ENCODE measurements around the gene YIF1A.

The YIF1A gene

DNA sequence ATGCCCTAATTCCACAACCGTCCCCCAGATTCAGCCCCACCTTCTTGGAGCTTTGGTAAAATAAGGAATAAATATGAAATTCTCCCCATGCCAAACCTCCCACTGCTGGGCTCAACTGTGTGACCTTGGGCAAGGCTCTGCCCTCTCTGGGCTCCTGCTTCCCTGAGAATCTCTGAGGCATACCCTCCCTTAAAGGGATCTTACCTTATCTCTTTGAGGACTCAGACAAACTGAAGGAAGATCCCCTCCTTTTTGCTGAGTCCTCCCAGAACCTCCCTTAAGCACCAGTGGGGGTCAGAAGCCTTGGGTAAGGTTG is 25.2 kb upstream of the YIF1A start:
- TF ChIP-seq CTCF (IDR thresholded peaks at IDR 0.05): no peak

- no peak for TF ChIP-seq CTCF (IDR thresholded peaks at IDR 0.05)
Observed at GRCh38 chr11:66313321-66314185, 24.6 kb upstream of the YIF1A start.

DNA sequence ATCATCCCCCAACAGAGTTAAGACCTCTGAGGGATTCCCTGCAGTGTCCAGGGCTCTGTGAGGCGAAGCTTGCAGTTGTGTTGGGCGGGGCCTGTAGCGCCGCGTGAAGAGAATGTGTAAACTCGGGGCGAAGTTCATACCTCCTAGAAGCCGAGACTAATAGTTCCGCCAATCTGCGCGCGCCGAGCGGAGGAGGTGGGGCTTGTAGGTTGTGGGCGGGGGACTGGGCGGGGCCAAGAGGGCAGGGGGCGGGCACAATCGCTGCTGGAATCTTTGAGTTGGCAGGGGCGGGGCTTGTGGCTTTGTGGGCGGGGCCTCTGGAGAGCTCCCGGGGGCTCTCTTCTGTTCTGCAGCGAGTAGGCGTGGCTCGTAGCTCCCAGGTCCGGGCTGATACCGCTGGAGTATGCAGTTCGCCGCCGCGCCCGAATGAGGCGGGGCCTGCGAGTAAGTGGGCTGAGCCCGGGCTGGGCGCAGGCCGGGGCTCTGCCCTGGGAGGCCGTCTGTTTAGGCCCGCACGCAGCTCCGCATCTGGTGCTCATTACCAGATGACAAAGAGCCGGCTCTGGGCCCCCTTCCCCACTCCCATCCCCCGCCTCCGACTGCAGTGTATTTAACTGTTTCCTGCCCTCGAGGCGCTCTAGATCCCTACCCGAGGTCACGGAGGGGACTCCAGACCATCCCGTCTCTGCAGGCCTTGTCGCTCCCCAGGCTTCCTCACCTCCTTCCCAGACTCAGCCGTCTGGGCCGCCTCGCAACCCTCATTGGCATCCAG is 23.8 kb upstream of the YIF1A start:
- no peak for TF ChIP-seq CTCF (IDR thresholded peaks at IDR 0.05)

- TF ChIP-seq CTCF (IDR thresholded peaks at IDR 0.05): peak; percentile 18; the same call in 1 of the 2 replicates
Observed at GRCh38 chr11:66311965-66312548, 23.1 kb upstream of the YIF1A start.

DNA sequence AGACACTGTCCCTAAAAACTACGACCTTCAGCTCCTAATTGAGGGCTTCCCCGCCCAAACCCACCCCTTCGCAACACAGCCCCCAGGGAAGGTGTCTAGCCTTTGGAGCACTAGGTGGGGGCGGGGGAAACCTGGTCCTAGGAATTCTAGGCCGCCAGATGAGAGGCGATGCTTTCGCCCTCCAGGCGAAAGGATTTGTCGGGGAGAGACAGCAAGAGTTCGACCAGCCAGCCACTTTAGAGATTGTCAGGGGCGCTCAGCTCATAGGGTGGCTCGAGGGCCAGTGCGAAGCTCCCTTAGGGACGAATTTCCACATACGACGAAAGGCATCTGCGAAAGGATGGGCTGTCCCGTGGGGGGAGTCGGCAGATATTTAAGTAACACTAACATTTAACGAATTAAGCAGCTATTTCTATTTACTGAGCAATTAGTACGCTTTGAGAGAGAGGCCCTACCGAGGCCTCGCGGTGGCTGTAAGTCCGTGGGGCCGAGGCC is 22.6 kb upstream of the YIF1A start:
- peak; percentile 87; the same call in 1 of the 2 replicates for TF ChIP-seq CTCF (IDR thresholded peaks at IDR 0.05)

- no peak for TF ChIP-seq CTCF (IDR thresholded peaks at IDR 0.05)
Observed at GRCh38 chr11:66310324-66310723, 21.4 kb upstream of the YIF1A start.

DNA sequence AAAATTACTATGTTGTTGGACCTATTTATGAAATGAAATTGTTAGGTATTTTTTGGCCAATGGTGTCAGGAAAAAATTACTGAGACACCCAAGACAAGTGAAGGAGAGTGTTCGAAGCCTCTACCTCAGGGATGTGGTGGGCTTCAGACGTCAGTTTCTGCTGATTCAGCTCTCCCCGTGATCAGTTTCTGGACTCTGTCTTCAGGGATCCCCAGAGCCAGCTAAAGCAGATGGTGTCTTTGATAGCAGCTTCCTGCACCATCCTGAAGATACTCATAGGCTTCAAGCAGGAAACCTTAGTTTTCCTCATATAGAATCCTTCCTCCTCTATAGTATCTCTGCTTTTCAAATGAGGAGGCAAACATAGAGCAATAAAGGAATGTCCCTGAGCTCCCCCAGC is 20.5 kb upstream of the YIF1A start:
- no peak for TF ChIP-seq CTCF (IDR thresholded peaks at IDR 0.05)
